Stimulated activated CD8-positive, alpha-beta memory T cell treated with anti-CD3 and anti-CD28 coated beads, Interleukin-4, amount 100 ng/mL, for 24 hours (primary cell): Measurements from ENCODE around the gene DNTT.

ENCODE experiments used
- DNase-seq: peaks from one replicate; pipeline ENCODE4 v3.0.0-alpha.2; 2020; ENCODE audit warnings: low read depth

The DNTT gene

GRCh38 chr10:96344178-96344577 is 39.9 kb downstream of the DNTT start:
- DNase-seq, result no peak

- DNase-seq, result no peak
Measured at GRCh38 chr10:96345222-96345621, 41.0 kb downstream of the DNTT start.

GRCh38 chr10:96346295-96346694 is 42.1 kb downstream of the DNTT start:
- DNase-seq, result no peak

GRCh38 chr10:96352027-96352426 is 47.8 kb downstream of the DNTT start:
- no peak for DNase-seq

GRCh38 chr10:96352582-96352981 is 48.3 kb downstream of the DNTT start:
- DNase-seq, result no peak

GRCh38 chr10:96357038-96357620 is 52.9 kb downstream of the DNTT start:
- DNase-seq, result no peak

- DNase-seq, result no peak
Measured at GRCh38 chr10:96358851-96359540, 54.8 kb downstream of the DNTT start, which contains the start of gene OPALIN. OPALIN (minus strand) TSS chr10:96359002; CDS start chr10:96358896, 106 bp downstream.

- no peak for DNase-seq
Measured at GRCh38 chr10:96359616-96360015, 55.4 kb downstream of the DNTT start.

- DNase-seq, result no peak
Measured at GRCh38 chr10:96360331-96360730, 56.1 kb downstream of the DNTT start.

- no peak for DNase-seq
Measured at GRCh38 chr10:96360766-96361165, 56.5 kb downstream of the DNTT start.

- no peak for DNase-seq
Measured at GRCh38 chr10:96365571-96365970, 61.3 kb downstream of the DNTT start.

- DNase-seq, result no peak
Measured at GRCh38 chr10:96366508-96366907, 62.3 kb downstream of the DNTT start.

- no peak for DNase-seq
Measured at GRCh38 chr10:96367470-96367869, 63.2 kb downstream of the DNTT start.

- DNase-seq, result no peak
Measured at GRCh38 chr10:96368971-96369370, 64.7 kb downstream of the DNTT start.

GRCh38 chr10:96369890-96370583 is 65.8 kb downstream of the DNTT start:
- DNase-seq, result no peak

- peak; percentile 15 for DNase-seq
Measured at GRCh38 chr10:96370584-96371157, 66.4 kb downstream of the DNTT start.

- DNase-seq, result no peak
Measured at GRCh38 chr10:96371356-96371755, 67.1 kb downstream of the DNTT start.

GRCh38 chr10:96374004-96374403 is 69.8 kb downstream of the DNTT start:
- DNase-seq, result no peak

GRCh38 chr10:96374639-96374984 is 70.4 kb downstream of the DNTT start:
- no peak for DNase-seq

- DNase-seq, result peak; percentile 62
Measured at GRCh38 chr10:96374985-96375830, 71.0 kb downstream of the DNTT start.

- no peak for DNase-seq
Measured at GRCh38 chr10:96376483-96376882, 72.2 kb downstream of the DNTT start.

- no peak for DNase-seq
Measured at GRCh38 chr10:96377816-96378294, 73.6 kb downstream of the DNTT start.
